OCI-LY1 (cell line): ENCODE results near the gene SRMS.

Experiments
- EZH2 ChIP-seq: fragments of 200-600 bp; sonication (generic), shearing (Covaris generic); IDR thresholded peaks from 2 replicates; pipeline ENCODE4 v1.8.0; 2017; ENCODE audit warnings: borderline replicate concordance, mixed run types, mild to moderate bottlenecking, antibody characterized with exemption, low read length, moderate library complexity, mixed read lengths
- TF ChIP-seq, protein P1 (sequence below): fragments of 200-600 bp; sonication (generic), shearing (Covaris generic); IDR thresholded peaks from 2 replicates; pipeline ENCODE4 v1.5.1; 2017; ENCODE audit warnings: mild to moderate bottlenecking, antibody characterized with exemption, low read length, moderate library complexity, mixed read lengths

DNA sequence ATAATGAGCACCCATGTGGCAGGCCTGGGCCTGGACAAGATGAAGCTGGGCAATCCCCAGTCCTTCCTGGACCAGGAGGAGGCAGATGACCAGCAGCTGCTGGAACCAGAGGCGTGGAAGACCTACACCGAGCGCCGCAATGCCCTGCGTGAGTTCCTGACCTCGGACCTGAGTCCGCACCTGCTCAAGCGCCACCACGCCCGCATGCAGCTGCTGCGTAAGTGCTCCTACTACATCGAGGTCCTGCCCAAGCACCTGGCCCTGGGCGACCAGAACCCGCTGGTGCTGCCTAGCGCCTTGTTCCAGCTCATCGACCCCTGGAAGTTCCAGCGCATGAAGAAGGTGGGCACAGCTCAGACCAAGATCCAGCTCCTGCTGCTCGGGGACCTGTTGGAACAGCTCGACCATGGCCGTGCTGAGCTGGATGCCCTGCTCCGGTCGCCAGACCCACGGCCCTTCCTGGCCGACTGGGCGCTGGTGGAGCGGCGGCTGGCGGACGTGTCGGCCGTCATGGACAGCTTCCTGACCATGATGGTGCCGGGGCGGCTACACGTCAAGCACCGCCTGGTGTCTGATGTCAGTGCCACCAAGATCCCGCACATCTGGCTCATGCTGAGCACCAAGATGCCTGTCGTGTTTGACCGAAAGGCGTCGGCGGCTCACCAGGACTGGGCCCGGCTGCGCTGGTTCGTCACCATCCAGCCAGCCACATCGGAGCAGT is 8.3 kb upstream of the SRMS start:
- TF ChIP-seq, protein P1, sequence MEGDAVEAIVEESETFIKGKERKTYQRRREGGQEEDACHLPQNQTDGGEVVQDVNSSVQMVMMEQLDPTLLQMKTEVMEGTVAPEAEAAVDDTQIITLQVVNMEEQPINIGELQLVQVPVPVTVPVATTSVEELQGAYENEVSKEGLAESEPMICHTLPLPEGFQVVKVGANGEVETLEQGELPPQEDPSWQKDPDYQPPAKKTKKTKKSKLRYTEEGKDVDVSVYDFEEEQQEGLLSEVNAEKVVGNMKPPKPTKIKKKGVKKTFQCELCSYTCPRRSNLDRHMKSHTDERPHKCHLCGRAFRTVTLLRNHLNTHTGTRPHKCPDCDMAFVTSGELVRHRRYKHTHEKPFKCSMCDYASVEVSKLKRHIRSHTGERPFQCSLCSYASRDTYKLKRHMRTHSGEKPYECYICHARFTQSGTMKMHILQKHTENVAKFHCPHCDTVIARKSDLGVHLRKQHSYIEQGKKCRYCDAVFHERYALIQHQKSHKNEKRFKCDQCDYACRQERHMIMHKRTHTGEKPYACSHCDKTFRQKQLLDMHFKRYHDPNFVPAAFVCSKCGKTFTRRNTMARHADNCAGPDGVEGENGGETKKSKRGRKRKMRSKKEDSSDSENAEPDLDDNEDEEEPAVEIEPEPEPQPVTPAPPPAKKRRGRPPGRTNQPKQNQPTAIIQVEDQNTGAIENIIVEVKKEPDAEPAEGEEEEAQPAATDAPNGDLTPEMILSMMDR = no peak
- TF ChIP-seq EZH2 = no peak
